ENCODE measurements around the gene SNX32. TPM values are rescaled to one million over a fixed set of nuclear protein-coding genes. Genes with fewer than 3 reads are reported as not detected.

The SNX32 gene
- total and polyA plus RNA-seq, 2 of the 13 experiments (the other 11 are each of a cell fraction or from before 2014, with no cell fraction given) = 0.09 to 0.34 TPM

- no peak for TF ChIP-seq ZNF710 (CRISPR knock-in tag; IDR thresholded peaks at IDR 0.05; ENCODE audit: borderline replicate concordance)
- TF ChIP-seq ZSCAN30 (CRISPR knock-in tag; IDR thresholded peaks at IDR 0.05) = no peak
- no peak for TF ChIP-seq MYNN (CRISPR knock-in tag; IDR thresholded peaks at IDR 0.05; ENCODE audit: low read depth)
- no peak for TF ChIP-seq PRDM10 (CRISPR knock-in tag; IDR thresholded peaks at IDR 0.05; ENCODE audit: low read depth)
- no peak for TF ChIP-seq ZNF597 (CRISPR knock-in tag; IDR thresholded peaks at IDR 0.05)
- no peak for TF ChIP-seq SP2 (CRISPR knock-in tag; IDR thresholded peaks at IDR 0.05)
- TF ChIP-seq NFKB2 (CRISPR knock-in tag; IDR thresholded peaks at IDR 0.05; ENCODE audit: borderline replicate concordance) = no peak
- no peak for TF ChIP-seq LCORL (IDR thresholded peaks at IDR 0.05)
- no peak for TF ChIP-seq LCORL (CRISPR knock-in tag; IDR thresholded peaks at IDR 0.05)
- no peak for TF ChIP-seq SIN3B (IDR thresholded peaks at IDR 0.05; ENCODE audit: low read length)
- TF ChIP-seq ZHX1 (CRISPR knock-in tag; IDR thresholded peaks at IDR 0.05; ENCODE audit: low read depth) = no peak
- 0 out of 2 replicates have a peak, but pooled peaks have one; percentile 20 for TF ChIP-seq ZBTB38 (CRISPR knock-in tag; IDR thresholded peaks at IDR 0.05)
- TF ChIP-seq ZNF275 (CRISPR knock-in tag; IDR thresholded peaks at IDR 0.05; ENCODE audit: borderline replicate concordance) = no peak
- TF ChIP-seq ZFP91 (CRISPR knock-in tag; IDR thresholded peaks at IDR 0.05; ENCODE audit: borderline replicate concordance) = no peak
These were observed 36.0 kb downstream of the SNX32 start (continued) for GRCh38 chr11:65869643-65870306.
